PFSK-1 (cell line): Measurements from ENCODE around the gene LSAMP.

ENCODE experiments used
- FOXP2 ChIP-seq: optimal IDR thresholded peaks from 2 replicates; pipeline ENCODE3; 2011; ENCODE audit warnings: borderline replicate concordance, control low read depth, inconsistent platforms; ENCODE audit not compliant: insufficient read depth; ENCODE audit errors: extremely low read length, extremely low read depth
- POLR2AphosphoS5 ChIP-seq: IDR thresholded peaks from 2 replicates; pipeline ENCODE4 v1.6.1; 2012; ENCODE audit warnings: low read depth, mild to moderate bottlenecking, control low read depth, low read length, moderate library complexity
- SIN3A ChIP-seq: IDR thresholded peaks from 2 replicates; pipeline ENCODE4 v1.6.1; 2012; ENCODE audit warnings: mild to moderate bottlenecking, low read length, moderate library complexity, borderline replicate concordance; ENCODE audit not compliant: insufficient read depth
- TAF1 ChIP-seq: IDR thresholded peaks from 2 replicates; pipeline ENCODE4 v1.6.1; 2012; ENCODE audit warnings: low read length, control low read depth, borderline replicate concordance; ENCODE audit not compliant: insufficient read depth
- TF ChIP-seq, protein P1 (sequence below), 2 experiments: IDR thresholded peaks; 2 replicates each; pipeline versions ENCODE4 v1.6.1 to v1.8.0; 2011 to 2012; ENCODE audit warnings: low read depth in 2 of 2, low read length in 2 of 2, control low read depth in 1 of 2, inconsistent platforms in 1 of 2, mild to moderate bottlenecking in 1 of 2, moderate library complexity in 1 of 2; ENCODE audit not compliant: insufficient read depth in 1 of 2

LSAMP gene

DNA sequence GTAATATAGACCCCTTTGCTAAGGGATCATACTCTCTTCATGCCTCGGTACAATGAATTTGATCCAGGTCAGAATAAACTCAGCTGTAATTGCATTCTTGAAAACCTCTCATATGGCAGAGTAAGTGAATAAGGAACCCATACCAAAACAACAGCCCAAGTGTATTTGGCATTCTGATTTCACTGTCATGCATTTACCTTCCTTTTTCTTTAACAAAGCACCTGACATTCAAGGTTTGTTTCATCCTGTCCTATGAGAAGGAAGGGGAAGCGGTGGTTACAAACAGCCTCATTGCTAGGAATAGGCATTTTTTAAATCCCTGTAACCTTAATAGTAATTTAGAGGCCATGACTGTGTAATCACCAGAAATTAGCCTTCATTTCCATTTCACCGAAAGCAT lies 97.1 kb downstream of the LSAMP start:
- TF ChIP-seq POLR2AphosphoS5 (no peak), FOXP2 (no peak), TAF1 (no peak), SIN3A (no peak)
- TF ChIP-seq, protein P1, sequence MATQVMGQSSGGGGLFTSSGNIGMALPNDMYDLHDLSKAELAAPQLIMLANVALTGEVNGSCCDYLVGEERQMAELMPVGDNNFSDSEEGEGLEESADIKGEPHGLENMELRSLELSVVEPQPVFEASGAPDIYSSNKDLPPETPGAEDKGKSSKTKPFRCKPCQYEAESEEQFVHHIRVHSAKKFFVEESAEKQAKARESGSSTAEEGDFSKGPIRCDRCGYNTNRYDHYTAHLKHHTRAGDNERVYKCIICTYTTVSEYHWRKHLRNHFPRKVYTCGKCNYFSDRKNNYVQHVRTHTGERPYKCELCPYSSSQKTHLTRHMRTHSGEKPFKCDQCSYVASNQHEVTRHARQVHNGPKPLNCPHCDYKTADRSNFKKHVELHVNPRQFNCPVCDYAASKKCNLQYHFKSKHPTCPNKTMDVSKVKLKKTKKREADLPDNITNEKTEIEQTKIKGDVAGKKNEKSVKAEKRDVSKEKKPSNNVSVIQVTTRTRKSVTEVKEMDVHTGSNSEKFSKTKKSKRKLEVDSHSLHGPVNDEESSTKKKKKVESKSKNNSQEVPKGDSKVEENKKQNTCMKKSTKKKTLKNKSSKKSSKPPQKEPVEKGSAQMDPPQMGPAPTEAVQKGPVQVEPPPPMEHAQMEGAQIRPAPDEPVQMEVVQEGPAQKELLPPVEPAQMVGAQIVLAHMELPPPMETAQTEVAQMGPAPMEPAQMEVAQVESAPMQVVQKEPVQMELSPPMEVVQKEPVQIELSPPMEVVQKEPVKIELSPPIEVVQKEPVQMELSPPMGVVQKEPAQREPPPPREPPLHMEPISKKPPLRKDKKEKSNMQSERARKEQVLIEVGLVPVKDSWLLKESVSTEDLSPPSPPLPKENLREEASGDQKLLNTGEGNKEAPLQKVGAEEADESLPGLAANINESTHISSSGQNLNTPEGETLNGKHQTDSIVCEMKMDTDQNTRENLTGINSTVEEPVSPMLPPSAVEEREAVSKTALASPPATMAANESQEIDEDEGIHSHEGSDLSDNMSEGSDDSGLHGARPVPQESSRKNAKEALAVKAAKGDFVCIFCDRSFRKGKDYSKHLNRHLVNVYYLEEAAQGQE (IDR thresholded peaks at IDR 0.05; ENCODE audit: insufficient read depth in 1 of 2, low read depth in 2 of 2, low read length in 2 of 2), result no peak

DNA sequence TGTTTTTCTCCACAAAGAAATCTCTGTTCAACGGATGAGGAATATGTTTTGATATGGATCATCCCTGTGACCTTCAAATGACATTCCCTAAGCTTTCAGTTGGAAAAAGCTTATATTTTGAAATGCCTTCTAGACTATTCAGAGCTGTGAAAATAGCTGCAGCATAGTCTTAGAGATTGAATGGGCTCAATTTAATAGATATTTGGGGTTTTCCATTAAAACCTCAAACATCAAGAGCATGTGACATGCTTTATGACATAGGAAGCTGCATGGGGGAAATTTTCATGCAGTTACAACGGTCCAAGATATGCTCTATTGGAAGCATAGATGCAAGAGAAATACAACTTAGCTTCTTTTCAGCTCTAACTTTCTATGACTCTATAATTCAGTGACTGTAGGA lies 102.8 kb downstream of the LSAMP start:
- TF ChIP-seq, protein P1 (IDR thresholded peaks at IDR 0.05; ENCODE audit: insufficient read depth in 1 of 2, low read depth in 2 of 2, low read length in 2 of 2), result no peak
- no peak for TF ChIP-seq FOXP2
- TF ChIP-seq POLR2AphosphoS5, result no peak
- TF ChIP-seq SIN3A, result no peak
- no peak for TF ChIP-seq TAF1

DNA sequence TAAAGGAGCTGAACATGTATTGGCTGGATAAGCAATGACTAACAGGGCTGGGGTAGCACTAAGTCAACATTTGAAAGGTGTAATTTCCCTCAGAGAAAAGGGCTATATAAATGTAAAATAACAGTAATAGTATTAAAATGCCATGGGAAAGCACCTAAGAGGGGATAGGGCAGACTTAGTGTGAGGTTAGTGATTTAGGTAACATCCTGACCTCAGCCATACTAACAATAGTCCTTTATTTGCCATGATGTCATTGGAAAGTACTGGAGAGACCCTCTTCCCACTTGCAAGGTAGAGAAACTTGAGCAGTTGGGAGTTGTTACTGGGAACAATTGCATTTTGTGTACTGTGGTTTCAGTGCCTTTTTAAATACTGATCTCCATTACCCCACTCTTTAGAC lies 103.4 kb downstream of the LSAMP start:
- TF ChIP-seq POLR2AphosphoS5 (no peak), FOXP2 (no peak), SIN3A (no peak), TAF1 (no peak)
- TF ChIP-seq, protein P1 (IDR thresholded peaks at IDR 0.05; ENCODE audit: insufficient read depth in 1 of 2, low read depth in 2 of 2, low read length in 2 of 2), result no peak

DNA sequence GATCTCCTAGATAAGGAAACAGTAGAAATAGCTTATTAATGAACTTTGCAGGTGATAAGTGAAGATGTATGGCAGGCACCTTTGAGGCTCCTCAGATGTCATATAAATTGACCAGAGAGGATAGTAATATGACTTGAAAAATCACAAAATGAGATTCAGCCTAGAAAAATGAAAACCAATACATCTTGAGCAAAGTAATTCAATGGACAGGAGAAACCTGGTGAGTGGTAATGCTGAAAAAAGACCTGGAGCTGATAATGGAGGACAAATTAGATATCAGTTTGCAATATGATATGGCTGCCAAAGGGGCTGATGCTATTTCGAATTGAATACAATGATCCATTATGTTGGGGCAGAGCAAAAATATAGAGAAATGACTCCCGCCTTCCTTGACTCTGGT lies 103.9 kb downstream of the LSAMP start:
- no peak for TF ChIP-seq SIN3A
- no peak for TF ChIP-seq TAF1
- no peak for TF ChIP-seq FOXP2
- TF ChIP-seq, protein P1 (IDR thresholded peaks at IDR 0.05; ENCODE audit: insufficient read depth in 1 of 2, low read depth in 2 of 2, low read length in 2 of 2), result no peak
- no peak for TF ChIP-seq POLR2AphosphoS5

DNA sequence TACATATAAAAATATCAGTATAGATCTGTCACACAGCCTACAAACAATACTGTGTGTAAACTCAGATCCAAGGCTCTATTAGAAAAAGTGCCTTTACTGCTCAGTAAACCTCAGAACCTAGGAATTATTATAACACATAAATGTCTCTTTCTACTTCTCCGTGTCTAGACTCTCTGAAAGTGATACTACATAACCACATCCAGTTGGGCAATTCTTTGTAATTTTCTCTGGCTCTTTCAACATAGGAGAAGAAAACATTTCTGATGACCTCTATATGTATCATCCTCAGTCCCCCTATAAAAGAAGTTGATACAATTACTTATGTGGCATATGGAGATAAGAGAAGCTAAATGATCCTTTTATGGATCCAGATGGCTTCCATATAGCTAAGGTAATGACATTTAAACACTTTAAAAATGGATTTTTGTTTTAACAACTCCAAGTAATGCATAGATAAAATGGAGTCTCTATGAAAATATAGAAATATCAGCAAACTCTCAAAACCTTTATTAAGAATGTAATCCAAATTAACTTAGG lies 104.5 kb downstream of the LSAMP start:
- no peak for TF ChIP-seq FOXP2
- TF ChIP-seq, protein P1 (IDR thresholded peaks at IDR 0.05; ENCODE audit: insufficient read depth in 1 of 2, low read depth in 2 of 2, low read length in 2 of 2), result no peak
- TF ChIP-seq POLR2AphosphoS5, result no peak
- TF ChIP-seq TAF1, result no peak
